GM18907 (cell line): ENCODE results near the gene LRRFIP1.
"Not testable (repeated sequence)": the region's sequence is repeated elsewhere in the genome, so short reads cannot be mapped to it uniquely, and the experiment has no call there.

Experiments
- ATAC-seq: cut with Tn5 transposase; IDR thresholded peaks from one replicate; pipeline ENCODE4 v1.9.1; 2021; ENCODE audit warnings: mild to moderate bottlenecking, moderate library complexity; ENCODE audit not compliant: unreplicated experiment

The LRRFIP1 gene, protein sequence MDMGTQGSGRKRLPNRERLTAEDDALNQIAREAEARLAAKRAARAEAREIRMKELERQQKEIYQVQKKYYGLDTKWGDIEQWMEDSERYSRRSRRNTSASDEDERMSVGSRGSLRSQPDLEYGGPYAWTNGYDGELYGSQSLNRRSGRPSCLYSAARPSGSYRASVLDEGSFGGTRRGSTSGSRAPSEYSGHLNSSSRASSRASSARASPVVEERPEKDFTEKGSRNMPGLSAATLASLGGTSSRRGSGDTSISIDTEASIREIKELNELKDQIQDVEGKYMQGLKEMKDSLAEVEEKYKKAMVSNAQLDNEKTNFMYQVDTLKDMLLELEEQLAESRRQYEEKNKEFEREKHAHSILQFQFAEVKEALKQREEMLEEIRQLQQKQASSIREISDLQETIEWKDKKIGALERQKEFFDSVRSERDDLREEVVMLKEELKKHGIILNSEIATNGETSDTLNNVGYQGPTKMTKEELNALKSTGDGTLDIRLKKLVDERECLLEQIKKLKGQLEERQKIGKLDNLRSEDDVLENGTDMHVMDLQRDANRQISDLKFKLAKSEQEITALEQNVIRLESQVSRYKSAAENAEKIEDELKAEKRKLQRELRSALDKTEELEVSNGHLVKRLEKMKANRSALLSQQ

DNA sequence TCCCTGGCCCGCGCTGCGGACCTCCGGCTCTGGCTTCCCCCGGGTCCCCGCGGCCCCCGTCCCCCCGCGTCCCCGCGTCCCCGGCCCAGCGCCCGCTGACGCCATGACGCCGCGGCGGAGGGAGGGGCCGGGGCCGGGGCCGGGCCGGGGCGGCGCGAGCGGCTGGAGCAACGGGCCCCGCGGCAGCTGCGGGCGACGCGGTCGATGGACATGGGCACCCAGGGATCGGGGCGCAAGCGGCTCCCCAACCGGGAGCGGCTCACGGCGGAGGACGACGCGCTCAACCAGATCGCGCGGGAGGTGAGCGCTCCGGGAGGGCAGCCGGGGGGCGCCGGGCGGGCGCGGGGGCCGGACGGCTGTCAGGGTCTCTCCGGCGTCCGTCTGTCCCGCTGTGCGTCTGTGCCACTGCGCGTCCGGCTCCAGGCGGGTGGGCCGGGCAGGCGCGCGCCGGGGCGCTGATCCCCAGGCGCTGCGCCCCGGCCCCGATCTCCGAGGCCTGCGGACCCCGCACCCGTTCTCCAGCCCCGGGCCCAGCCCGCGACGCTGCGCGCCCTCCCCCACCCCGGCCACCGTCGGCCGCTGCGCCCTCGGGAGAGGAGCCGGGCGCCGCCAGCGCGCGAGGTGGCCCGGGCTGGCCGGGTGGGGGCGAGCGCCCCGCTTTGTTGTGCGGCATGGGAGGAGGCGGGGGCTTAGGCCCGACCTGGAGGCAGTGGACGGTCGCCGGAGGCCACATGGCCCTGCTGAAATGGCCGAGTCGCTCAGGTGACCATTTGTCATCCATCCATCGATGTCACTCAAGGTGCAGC lies at the start of gene LRRFIP1:
Gene LRRFIP1 (plus strand): TSS at position 147 of the 806 bp plus-strand sequence. CDS start 58 bp downstream, at position 205.
- ATAC-seq, result no peak

DNA sequence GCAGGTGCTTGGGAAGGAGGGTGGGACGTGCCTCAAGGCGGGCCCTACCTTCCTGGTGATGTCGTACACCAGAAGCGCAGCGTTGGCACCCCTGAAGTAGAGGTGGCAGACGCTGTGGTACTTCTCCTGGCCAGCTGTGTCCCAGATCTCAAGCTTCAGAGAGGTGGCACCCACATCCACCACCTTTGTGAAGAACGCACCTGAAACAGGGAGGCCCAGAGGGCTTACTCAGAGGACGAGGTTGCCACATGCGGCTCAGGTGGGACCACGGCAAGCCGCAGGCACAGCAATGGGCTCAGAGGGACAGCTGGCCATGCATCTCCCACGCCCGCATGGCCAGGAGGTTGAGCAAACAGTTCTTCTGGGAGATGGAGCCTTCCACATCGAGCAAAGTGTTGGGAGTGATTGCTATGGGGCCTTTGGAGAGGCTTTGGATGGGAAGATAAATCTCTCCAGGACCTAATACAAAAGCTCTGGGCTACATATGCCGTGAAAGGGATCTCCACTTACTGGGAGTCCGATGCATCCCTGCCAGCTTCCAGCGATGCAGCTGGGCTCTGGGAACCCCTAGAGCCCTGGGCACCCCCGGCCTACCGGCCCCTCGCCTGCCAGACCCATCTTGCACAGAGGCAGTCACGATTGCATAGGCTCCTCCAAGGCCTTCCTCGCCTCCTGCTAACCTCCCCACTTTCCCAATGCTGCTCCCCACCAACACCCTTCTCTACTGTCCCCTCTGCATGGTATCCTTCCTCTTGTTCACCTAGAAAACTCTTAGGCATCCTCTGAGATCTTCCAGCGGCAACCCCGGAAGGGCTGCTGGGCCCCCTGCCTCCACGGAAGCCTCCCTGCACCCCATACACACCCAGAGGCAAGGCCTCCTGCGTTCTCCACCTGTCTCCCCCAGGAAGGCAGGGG lies 49.2 kb upstream of the LRRFIP1 start:
- ATAC-seq, result no peak

DNA sequence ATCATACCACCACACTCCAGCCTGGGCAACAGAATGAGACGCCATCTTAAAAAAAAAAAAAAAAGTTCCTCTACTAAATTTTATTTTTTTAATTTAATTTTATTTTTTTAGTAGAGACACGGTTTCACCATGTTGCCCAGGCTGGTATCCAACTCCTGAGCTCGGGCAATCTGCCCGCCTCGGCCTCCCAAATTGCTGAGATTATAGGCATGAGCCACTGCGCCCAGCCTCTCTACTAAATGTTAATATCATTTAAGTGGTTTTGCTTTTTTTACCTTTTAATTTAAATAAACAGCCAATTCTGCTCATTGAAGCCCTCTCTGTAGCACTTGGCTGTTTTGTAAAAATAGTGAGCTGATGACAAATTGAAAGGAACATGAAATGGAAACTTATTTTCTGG lies 46.1 kb upstream of the LRRFIP1 start:
- no peak for ATAC-seq

DNA sequence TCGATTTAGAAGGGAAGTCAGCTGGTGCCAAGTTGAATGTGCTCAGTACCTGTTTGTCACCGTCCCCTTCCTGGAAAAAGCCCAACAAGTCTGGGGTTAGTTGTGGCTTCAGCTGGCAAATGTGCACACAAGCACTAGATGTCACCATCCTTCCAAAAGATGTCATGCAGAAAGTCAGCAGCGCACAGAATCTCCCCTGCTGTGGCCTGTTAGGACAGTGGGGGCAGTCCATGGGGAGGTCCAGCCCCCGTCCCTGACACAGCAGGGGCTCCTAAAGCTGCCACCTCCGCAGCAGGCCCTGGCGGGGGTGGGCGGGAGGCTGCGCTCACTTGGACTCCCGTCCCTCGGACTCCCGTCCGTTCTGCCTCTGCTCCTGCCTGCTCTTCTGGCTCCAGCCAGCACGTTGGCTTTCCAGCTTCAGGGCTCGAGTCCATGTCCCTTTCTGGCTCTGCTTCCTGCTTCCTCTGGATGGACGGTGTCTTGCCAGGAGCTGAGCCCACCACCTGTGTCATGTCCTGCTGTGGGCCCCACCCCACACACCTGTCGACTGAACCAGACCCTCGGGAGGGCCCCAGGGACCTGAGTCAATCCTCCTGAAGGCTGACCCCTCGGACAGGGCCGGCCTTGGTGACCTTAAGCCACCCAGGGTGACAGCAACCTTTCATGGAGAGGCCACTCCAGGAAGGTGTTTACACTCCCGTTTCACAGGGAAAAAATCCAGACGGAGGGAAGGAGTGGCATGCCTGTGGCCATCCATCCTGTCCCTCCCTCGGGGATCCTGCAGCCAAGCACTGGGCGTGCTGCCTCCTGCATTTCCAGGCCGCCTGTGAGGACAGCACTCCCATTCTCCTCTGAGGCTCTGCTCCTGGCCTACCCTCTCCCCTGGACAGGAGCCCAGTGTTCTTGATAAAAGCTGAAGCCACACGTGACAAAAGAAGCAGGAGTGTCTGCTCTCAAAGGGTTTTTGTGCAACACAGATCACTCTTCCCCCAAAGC lies 45.3 kb upstream of the LRRFIP1 start:
- ATAC-seq, result no peak

DNA sequence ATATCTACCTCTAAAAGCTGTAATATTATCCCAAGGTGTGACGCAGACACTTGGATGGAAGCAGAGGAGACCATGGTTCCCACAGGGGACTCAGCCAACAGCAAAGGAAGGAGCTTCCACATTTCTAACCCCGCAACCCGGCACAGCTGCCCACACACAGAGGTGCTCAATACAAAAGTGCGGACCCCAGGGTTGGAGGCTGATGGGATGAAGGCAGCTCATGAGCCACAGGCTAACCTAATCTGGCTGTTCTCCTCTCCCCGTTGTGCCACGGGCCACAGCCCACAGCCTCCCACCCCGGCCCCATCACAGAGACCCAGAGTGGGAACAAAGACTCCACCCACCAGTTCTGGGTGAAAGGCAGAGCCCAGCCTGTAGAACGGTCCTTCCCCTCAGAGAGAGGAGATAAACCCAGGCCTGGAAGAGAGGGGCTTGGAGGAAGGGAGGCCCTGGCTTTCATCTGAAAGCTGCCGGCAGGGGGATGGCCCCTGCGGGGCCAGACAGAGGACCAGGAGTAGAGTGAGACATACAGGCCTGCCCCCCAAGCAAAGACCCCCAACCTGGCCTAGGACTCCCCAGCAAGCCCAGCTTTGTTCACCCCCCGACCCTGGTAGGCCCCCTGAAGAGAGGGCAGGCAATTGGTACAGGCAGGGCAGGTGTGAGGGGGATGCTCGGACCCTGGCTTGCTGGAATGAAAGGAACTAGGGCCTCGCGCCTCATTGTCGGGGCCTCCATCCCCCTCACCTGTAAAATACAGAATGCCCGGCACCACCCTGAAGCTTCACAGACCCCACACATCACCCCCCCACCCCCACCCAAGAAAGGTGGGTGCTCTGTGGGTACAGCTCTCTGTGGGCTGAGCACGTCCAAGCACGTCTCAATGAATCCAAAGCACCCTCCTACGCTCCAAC lies 43.7 kb upstream of the LRRFIP1 start:
- ATAC-seq, result no peak

DNA sequence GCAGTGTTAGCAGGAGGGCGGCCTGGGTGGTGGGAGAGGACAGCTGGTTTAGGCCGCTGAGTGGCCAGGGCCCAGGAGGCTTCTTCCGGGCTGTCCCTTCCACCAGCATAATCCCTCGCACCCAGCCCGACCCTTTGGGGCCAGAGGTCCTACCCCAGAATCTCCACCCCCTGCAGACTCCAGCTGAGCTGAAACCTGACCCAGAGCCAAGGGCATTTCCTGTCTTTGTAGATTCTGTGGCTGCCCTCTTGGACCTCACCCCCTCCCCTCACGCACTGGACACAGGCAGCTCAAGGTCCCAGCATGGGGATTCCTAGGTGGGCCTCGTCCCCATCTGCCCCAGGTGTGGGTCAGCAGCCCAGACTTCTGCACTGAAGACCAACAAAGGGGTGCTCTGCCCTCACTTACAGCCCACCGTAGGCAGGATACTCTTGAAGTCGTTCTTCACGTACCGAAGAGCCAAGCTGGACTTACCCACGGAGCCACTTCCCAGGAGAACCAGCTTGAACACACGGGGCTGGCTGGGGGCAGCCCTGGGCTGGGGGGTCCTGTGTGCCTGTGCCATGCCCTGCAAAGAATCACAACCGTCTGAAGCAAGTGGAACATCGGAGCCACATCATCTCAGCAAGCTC lies 41.7 kb upstream of the LRRFIP1 start:
- ATAC-seq, result no peak

DNA sequence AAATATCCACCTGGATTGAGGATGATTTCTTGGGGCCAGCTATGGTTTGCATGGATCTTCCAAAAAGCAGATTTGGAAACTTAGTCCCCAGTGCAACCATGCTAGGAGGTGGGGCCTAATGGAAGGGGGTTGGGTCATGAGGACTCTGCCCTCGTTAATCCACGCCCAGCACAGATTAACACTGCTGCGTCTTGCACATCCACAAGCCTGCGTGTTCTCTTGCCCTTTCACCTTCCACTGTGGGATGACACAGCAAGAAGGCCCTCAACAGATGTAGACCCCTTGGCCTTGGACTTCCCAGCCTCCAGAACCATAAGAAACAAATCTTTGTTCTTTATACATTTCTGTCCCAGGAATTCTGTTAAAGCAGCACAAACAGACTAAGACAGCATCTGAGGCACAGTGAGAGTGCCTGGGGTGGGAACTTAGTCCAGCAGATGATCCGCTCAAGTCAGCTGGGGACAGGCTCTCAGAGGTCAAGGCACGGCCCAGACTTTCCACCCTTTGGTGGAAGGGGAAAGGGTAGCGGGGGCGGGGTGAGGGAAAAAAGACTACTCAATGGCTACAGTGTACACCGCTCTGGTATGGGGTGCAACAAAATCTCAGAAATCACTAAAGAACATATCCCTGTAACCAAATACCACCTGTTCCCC lies 39.2 kb upstream of the LRRFIP1 start:
- ATAC-seq, result no peak

DNA sequence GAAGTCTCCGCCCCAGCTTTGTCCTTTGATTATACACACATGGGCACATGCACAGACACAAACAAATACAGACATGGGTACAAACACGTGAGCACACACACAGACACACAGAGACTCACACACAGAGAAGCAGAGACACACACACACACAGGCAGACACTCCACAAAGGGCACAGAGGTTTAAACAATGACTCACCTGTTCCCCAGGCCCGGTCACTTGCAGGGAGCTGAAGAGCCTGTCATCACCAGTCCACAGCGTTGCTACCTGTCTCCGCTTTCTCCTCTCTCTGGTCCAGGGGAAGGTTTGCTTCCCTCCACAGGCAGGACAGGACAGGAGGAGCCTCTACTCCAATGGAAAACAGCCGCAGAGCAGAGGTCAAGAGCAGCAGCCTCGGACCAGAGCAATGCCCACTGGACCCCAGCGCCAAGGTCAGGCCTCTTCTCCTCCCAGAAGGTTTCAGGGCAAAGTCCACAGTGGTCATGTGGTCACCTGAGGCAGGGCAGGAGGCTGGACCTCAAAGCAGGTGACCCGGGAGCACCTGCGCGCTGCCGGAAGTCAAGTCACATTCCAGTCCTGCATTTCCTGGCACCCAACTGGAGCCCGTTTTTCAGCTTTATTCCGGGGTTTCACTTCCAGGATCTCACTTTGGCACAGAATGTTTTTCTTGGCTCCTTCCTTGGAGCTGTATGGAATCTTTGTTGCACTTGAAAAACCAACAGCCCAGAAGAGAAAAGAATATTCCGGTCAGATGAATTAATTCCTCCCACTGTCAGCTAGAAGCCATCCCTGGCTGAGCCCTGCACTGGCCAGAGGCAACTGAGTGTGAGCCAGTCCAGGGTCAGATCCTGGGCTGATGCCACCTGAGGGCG lies 36.9 kb upstream of the LRRFIP1 start, which contains the start of gene RAB17:
Gene RAB17 (minus strand): TSS at position 463 of the 869 bp plus-strand sequence. CDS start 4,580 bp downstream, outside the sequence.
- ATAC-seq, result no peak

DNA sequence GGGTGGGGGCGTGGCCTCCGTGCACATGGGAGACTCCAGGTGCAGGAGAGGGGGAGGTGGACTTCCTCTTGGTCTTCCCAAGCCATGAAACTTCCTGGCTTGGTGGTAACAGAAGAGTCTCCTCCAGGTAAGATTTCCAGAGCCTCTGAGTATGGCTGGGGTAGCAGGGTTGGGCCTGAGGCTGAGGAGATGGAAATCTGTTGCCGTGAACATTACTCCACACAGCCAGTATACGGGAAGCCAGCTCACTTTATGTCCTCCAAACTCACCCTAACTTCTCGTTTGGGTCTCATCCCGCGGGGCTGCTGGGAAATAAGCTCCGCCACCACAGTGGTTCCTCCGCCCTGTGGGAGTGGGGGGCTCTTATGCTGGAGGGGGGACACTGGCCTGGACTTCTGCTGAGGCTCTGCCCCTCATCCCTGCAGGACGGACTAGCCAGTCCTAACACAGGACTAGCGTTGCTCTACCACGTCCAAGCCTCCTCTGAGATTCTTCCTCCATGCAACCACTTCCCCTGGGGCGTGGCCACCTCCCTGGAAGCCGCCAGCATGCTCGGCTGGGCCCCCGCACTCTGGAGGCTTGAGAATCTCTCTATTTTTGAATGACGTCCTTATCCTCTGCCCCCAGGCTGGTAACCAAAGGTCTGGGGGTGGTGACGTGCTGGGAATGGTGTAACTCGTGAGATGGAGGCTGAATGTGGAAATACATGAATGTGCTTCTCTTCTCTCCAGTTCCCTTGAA lies 36.1 kb upstream of the LRRFIP1 start:
- no peak for ATAC-seq

DNA sequence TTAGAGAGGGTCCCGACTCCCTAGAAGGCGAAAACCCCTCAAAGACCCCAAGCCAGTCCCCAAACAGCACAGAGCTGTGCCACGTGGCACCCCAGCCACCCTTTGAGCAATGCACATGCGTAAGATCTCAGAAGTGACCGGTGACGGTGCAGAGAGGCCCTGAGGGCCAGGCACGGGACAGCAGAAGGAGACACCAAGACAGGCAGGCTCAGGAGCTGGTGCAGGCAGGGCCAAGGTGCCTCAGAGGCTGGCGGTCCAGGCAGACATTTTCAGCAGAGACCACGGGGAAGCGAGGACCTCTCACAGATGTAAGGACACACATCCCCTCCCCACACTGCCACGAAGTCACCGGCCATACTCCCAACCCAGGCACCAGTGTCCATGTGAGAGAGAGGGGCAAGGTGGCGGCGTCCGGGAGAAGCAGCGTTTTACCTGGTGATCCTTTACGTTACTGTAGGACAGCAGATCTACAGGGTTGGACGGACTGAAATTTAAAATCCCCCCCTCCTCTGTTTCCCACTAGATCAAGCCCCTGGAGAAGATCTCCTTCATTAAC lies 34.9 kb upstream of the LRRFIP1 start:
- ATAC-seq, result no peak

DNA sequence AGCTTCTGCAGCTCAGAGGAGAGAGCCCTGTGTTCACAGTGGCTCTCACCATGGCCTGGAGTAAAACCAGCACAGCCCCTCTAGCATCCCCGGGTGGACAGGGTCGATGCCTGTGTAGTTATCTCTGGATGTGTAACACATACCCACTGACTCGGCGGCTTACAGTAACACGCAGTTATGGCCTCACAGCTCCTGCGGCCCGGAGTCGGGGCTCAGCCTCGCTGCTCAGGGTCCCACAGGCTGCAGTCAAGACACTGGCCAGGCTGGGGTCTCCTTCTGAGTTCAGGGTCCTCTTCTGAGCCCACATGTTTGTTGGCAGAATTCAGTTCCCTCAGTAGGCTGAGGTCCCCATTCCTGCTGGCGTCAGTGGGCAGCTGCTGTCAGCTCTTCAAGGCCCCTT lies 34.4 kb upstream of the LRRFIP1 start:
- no peak for ATAC-seq

DNA sequence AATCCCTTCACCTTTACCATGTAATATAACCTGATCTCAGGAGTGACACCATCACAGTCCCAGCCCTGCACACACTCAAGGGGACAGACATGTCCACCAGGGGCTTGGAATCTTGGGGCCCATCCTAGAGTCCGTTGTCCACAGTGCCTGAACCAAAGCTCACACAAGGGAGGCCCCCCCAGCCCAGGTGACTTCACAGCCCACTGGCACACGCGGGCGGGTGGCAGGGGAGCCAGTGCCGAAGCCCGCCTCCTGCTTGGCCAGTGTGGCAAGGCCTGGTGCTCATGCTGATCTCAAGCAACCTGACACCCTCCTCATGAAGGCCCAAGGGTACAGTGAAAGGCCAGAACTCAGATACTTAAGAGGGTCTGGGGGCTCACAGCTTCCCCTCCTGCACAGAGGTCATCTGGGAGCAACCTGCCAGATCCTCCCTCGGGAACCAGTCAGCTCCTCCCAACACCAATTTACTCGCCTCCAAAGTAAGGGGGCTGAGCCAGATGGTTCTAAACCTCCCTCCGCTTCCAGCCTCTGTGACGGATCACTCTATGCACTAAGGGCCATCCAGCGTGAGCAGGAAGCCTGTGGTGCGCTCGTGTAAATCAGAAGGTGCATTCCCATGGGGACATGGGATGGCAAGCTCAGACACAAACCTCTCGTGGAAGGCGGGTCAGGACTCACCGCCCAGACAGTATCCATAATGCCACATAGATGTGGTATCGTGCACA lies 33.6 kb upstream of the LRRFIP1 start:
- no peak for ATAC-seq

DNA sequence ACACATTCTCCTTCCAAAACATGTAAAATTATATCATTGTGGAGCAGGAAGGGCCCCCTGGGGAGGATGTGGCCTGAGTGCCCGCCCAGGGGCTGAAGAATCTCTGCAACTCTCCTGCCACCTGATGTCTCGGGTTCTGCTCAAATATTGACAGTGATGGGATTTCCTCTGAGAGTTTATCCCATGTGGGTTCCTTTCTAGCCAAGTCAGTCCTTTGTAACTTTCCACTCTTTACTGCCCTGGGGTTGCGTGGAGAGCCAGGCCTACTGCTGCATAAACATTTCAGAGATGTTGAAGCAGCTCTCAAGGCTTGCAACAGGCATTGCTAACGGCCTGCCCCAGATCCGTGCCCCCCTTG lies 32.9 kb upstream of the LRRFIP1 start:
- ATAC-seq, result no peak

DNA sequence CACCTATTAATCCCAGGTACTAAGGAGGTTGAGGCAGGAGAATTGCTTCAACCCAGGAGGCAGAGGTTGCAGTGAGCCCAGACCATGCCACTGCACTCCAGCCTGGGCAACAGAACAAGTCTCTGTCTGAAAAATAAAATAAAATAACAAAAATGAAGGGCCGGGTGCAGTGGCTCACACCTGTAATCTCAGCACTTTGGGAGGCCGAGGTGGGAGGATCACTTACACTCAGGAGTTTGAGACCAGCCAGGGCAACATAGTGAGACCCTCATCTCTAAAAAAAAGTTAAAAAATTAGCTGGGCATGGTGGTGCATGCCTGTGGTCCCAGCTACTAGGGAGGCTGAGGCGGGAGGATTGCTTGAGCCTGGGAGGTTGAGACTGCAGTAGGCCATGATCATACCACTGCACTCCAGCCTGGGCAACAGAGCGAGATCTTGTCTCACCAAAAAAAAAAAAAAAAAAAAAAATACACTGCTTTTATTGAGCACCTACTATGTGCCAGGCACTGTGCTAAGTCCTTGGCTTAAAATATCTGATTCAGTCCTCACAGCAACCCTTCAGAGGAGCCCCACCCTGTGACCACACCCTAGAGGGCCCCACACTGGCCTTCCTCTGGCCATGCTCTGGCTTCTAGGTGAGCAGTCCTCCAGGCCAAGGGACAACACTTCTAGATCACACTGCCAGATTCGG lies 31.4 kb upstream of the LRRFIP1 start:
- ATAC-seq, result not testable (repeated sequence)
